IMR-90 (cell line): Measurements from ENCODE around the gene DUXB. TPM values are rescaled to one million over a fixed set of nuclear protein-coding genes. Genes with fewer than 3 reads are reported as not detected.

ENCODE experiments used
- ATAC-seq: fragments of 200-7000 bp; cut with Tn5 transposase; 2 replicates; pipeline ENCODE4 v1.9.1; 2020; ENCODE audit warnings: low read depth, mild to moderate bottlenecking, moderate library complexity
- BruUV-seq: library from RNA; stranded (reverse); fragments of 400-500 nt; replicated peaks from 2 replicates; lab custom pipeline; 2021; lab: Mats Ljungman, UMichigan
- CTCF ChIA-PET: fragments of 300-600 bp; formaldehyde crosslinking; extraction: SDS; loops from one replicate; lab custom pipeline; 2021; ENCODE audit warnings: antibody characterized with exemption; lab: Yijun Ruan, JAX
- POLR2A ChIA-PET: fragments of 300-600 bp; sonication (Branson Sonifier 250); formaldehyde crosslinking; loops from one replicate; lab custom pipeline; 2022; ENCODE audit warnings: antibody characterized with exemption; ENCODE audit not compliant: unreplicated experiment; lab: Charles Lee
- DNase-seq: peaks from one replicate; pipeline ENCODE4 v3.0.0; 2013
- H2AFZ ChIP-seq: replicated peaks from 2 replicates; pipeline ENCODE3; 2013; ENCODE audit warnings: low read length, mild to moderate bottlenecking; ENCODE audit not compliant: poor library complexity
- H2AK5ac ChIP-seq: 2 replicates; pipeline ENCODE4 v1.6.1; 2013; ENCODE audit warnings: low read depth, low read length, inconsistent platforms
- H2AK9ac ChIP-seq: replicated peaks from 2 replicates; pipeline ENCODE3; 2013; ENCODE audit warnings: mild to moderate bottlenecking, low read depth, low read length, moderate library complexity; ENCODE audit not compliant: poor library complexity
- H2BK120ac ChIP-seq: 2 replicates; pipeline ENCODE4 v1.6.1; 2013; ENCODE audit warnings: low read depth, low read length, inconsistent platforms
- H2BK15ac ChIP-seq: 3 replicates; pipeline ENCODE4 v1.6.1; 2013; ENCODE audit warnings: low read depth, low read length, inconsistent platforms
- H2BK20ac ChIP-seq: 2 replicates; pipeline ENCODE4 v1.6.1; 2013; ENCODE audit warnings: low read depth, mild to moderate bottlenecking, inconsistent platforms, low read length, moderate library complexity
- H2BK5ac ChIP-seq: 2 replicates; pipeline ENCODE4 v1.6.1; 2013; ENCODE audit warnings: mild to moderate bottlenecking, low read depth, low read length, inconsistent platforms; ENCODE audit not compliant: poor library complexity, severe bottlenecking
- H3K14ac ChIP-seq: replicated peaks from 2 replicates; pipeline ENCODE4 v1.6.1; 2013; ENCODE audit warnings: low read depth, low read length, inconsistent platforms
- H3K18ac ChIP-seq: 2 replicates; pipeline ENCODE4 v1.6.1; 2013; ENCODE audit warnings: low read depth, low read length, control low read depth
- H3K23ac ChIP-seq: 2 replicates; pipeline ENCODE4 v1.6.1; 2013; ENCODE audit warnings: low read depth, low read length, inconsistent platforms
- H3K27ac ChIP-seq: 2 replicates; pipeline ENCODE4 v1.5.1; 2013; ENCODE audit warnings: mild to moderate bottlenecking, control low read depth, low read length; ENCODE audit not compliant: insufficient read depth
- H3K27me3 ChIP-seq: 2 replicates; pipeline ENCODE4 v1.6.1; 2013; ENCODE audit warnings: low read length; ENCODE audit not compliant: control insufficient read depth, insufficient read depth
- H3K36me3 ChIP-seq: 2 replicates; pipeline ENCODE4 v1.6.1; 2013; ENCODE audit warnings: low read length, mixed read lengths; ENCODE audit not compliant: control insufficient read depth, insufficient read depth
- H3K4ac ChIP-seq: 2 replicates; pipeline ENCODE4 v1.6.1; 2013; ENCODE audit warnings: low read depth, low read length, inconsistent platforms
- H3K4me1 ChIP-seq: 2 replicates; pipeline ENCODE4 v1.6.1; 2013; ENCODE audit warnings: low read length, mixed read lengths; ENCODE audit not compliant: control insufficient read depth, insufficient read depth
- H3K4me2 ChIP-seq: 2 replicates; pipeline ENCODE4 v1.6.1; 2013; ENCODE audit warnings: low read depth, mild to moderate bottlenecking, control low read depth, low read length, moderate library complexity
- H3K4me3 ChIP-seq: 2 replicates; pipeline ENCODE4 v1.5.1; 2013; ENCODE audit warnings: low read depth, mild to moderate bottlenecking, control low read depth, low read length, moderate library complexity; ENCODE audit not compliant: insufficient read depth
- H3K56ac ChIP-seq: 2 replicates; pipeline ENCODE4 v1.6.1; 2013; ENCODE audit warnings: low read length, inconsistent platforms; ENCODE audit not compliant: insufficient read depth; ENCODE audit errors: extremely low read depth
- H3K79me1 ChIP-seq, 2 experiments: 2 replicates each; pipeline ENCODE4 v1.6.1; 2013; ENCODE audit warnings: low read length in 2 of 2, inconsistent platforms in 1 of 2, low read depth in 1 of 2
- H3K9ac ChIP-seq: 2 replicates; pipeline ENCODE4 v1.6.1; 2013; ENCODE audit warnings: low read depth, low read length, control low read depth
- H3K9me1 ChIP-seq: 2 replicates; pipeline ENCODE4 v1.6.1; 2013; ENCODE audit warnings: low read length, inconsistent platforms; ENCODE audit not compliant: insufficient read depth
- H3K9me3 ChIP-seq: 2 replicates; pipeline ENCODE4 v1.6.1; 2013; ENCODE audit warnings: low read length; ENCODE audit not compliant: control insufficient read depth, insufficient read depth
- H4K20me1 ChIP-seq: 2 replicates; pipeline ENCODE4 v1.6.1; 2013; ENCODE audit warnings: low read length, inconsistent platforms; ENCODE audit not compliant: insufficient read depth
- H4K5ac ChIP-seq: 2 replicates; pipeline ENCODE4 v1.6.1; 2013; ENCODE audit warnings: mild to moderate bottlenecking, low read depth, low read length, control low read depth
- H4K8ac ChIP-seq, 2 experiments: 2 replicates each; pipeline ENCODE4 v1.6.1; 2013; ENCODE audit warnings: low read depth in 2 of 2, low read length in 2 of 2, control low read depth in 1 of 2, inconsistent platforms in 1 of 2
- H4K91ac ChIP-seq: 2 replicates; pipeline ENCODE4 v1.6.1; 2013; ENCODE audit warnings: low read depth, low read length, inconsistent platforms; ENCODE audit not compliant: insufficient read depth
- BHLHE40 ChIP-seq: fragments of 150-350 bp; IDR thresholded peaks from 2 replicates; pipeline ENCODE4 v1.6.1; 2016; ENCODE audit warnings: mild to moderate bottlenecking, low read depth, low read length
- CEBPB ChIP-seq: IDR thresholded peaks from 2 replicates; pipeline ENCODE4 v1.6.1; 2012; ENCODE audit warnings: low read depth, low read length, improper control_type of control experiment
- CHD1 ChIP-seq: IDR thresholded peaks from 2 replicates; pipeline ENCODE4 v1.6.1; 2012; ENCODE audit warnings: low read depth, low read length, improper control_type of control experiment
- FOS ChIP-seq: fragments of 150-350 bp; IDR thresholded peaks from 2 replicates; pipeline ENCODE4 v1.6.1; 2016; ENCODE audit warnings: low read depth, low read length
- MAFK ChIP-seq: IDR thresholded peaks from 2 replicates; pipeline ENCODE4 v1.6.1; 2012; ENCODE audit warnings: low read depth, low read length, improper control_type of control experiment
- MAZ ChIP-seq: IDR thresholded peaks from 2 replicates; pipeline ENCODE4 v1.6.1; 2012; ENCODE audit warnings: low read depth, mild to moderate bottlenecking, low read length, improper control_type of control experiment, moderate library complexity, borderline replicate concordance
- MXI1 ChIP-seq: IDR thresholded peaks from 2 replicates; pipeline ENCODE4 v1.6.1; 2012; ENCODE audit warnings: low read depth, mild to moderate bottlenecking, low read length, moderate library complexity, borderline replicate concordance
- NFE2L2 ChIP-seq: fragments of 150-350 bp; IDR thresholded peaks from 2 replicates; pipeline ENCODE4 v1.6.1; 2016; ENCODE audit warnings: low read depth, mild to moderate bottlenecking, low read length
- POLR2A ChIP-seq: IDR thresholded peaks from 2 replicates; pipeline ENCODE4 v1.6.1; 2012; ENCODE audit warnings: mild to moderate bottlenecking, low read depth, low read length
- RAD21 ChIP-seq: IDR thresholded peaks from 2 replicates; pipeline ENCODE4 v1.6.1; 2012; ENCODE audit warnings: low read length, improper control_type of control experiment
- RCOR1 ChIP-seq: IDR thresholded peaks from 2 replicates; pipeline ENCODE4 v1.6.1; 2012; ENCODE audit warnings: mild to moderate bottlenecking, low read length, improper control_type of control experiment; ENCODE audit not compliant: insufficient replicate concordance
- RFX5 ChIP-seq: IDR thresholded peaks from 2 replicates; pipeline ENCODE4 v1.8.0; 2012; ENCODE audit warnings: low read depth, mild to moderate bottlenecking, low read length, moderate library complexity
- SMC3 ChIP-seq: fragments of 150-350 bp; IDR thresholded peaks from 2 replicates; pipeline ENCODE4 v1.6.1; 2016; ENCODE audit warnings: low read depth, mild to moderate bottlenecking, antibody characterized with exemption, low read length, moderate library complexity
- WGBS, 2 experiments: methylation state at CpG; one replicate each; pipeline versions ENCODE4 v1.1.5 to v1.1.7; 2013; ENCODE audit warnings: missing lambda C conversion rate in 2 of 2; ENCODE audit not compliant: insufficient read length in 1 of 2; ENCODE audit errors: extremely low coverage in 2 of 2; 5-methylcytosine and 5-hydroxymethylcytosine counted together
- dilution Hi-C: fragments of 300-500 bp; cut with HindIII; formaldehyde crosslinking; loops from one replicate; pipeline ENCODE4 v1.14.3; 2018; ENCODE audit warnings: low sequenced_read_pairs; ENCODE audit not compliant: unreplicated experiment
- in situ Hi-C: fragments of 300-500 bp; cut with MboI; formaldehyde crosslinking; loops from 3 replicates; pipeline ENCODE4 v1.14.3; 2019; ENCODE audit warnings: low sequenced_read_pairs, inconsistent platforms, mixed read lengths
- intact Hi-C: fragments of 100-400 bp; cut with micrococcal nuclease; formaldehyde crosslinking; loops from 2 replicates; pipeline ENCODE4 v1.10.0; 2022
- polyA plus RNA-seq, 3 experiments: library from polyadenylated mRNA; depleted of rRNA; stranded (reverse); fragments of >200 nt; gene quantifications; 2 replicates each; pipeline ENCODE4 v1.2.3, GENCODE V29; 2012; ENCODE audit warnings: low replicate concordance in 1 of 3
- total RNA-seq: library from RNA; depleted of rRNA; stranded (reverse); fragments of >200 nt; gene quantifications from 2 replicates; pipeline ENCODE4 v1.2.3, GENCODE V29; 2012
- TF ChIP-seq, protein P1 (sequence below): fragments of 150-350 bp; IDR thresholded peaks from 2 replicates; pipeline ENCODE4 v1.6.1; 2016; ENCODE audit warnings: low read depth, mild to moderate bottlenecking, low read length, moderate library complexity, borderline replicate concordance
- TF ChIP-seq, protein P2 (sequence below): fragments of 150-350 bp; IDR thresholded peaks from 2 replicates; pipeline ENCODE4 v1.6.1; 2017; ENCODE audit warnings: mild to moderate bottlenecking, antibody characterized with exemption, low read length, low read depth
- TF ChIP-seq, protein P3 (sequence below): conservative IDR thresholded peaks from 2 replicates; pipeline ENCODE4 v1.5.1; 2012; ENCODE audit warnings: mild to moderate bottlenecking, low read depth, low read length, improper control_type of control experiment

Gene DUXB
- total and polyA plus RNA-seq, 2 of the 4 experiments (the other 2 are of a cell fraction) = not detected

DNA sequence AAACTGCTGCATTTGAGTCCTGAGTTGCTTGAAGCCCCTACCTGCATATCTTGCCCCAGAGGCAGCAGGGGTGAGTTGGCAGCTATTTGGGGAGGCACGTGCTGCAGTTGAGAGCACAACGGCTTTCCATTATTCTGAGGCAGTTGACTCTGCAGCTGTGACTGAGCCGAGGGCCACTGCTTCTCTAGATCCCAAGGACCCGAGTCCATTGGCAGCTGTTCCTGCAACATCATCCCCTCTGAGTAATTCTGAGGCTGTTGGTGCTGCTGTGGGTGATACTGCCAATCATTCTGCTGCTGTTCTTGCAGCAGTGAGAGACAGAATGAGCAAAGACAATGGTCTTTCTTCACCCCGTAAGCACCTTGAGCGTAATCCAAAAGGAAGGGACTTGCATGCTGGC, 40.9 kb downstream of the DUXB start:
- Histone ChIP-seq H3K23ac (no peak overlapping the region), H3K4me2 (no peak overlapping the region), H3K79me1 (peaks cover 5 to 22% of the 10 kb centered on the region in 2 experiments), H3K27me3 (no peaks in the 10 kb centered on the region), H3K36me3 (peaks cover 28% of the 10 kb centered on the region), H3K14ac (no peak overlapping the region), H2BK5ac (no peak overlapping the region), H2BK20ac (no peak overlapping the region), H3K56ac (no peak overlapping the region), H2AK5ac (no peak overlapping the region), H2AFZ (no peak overlapping the region), H3K4me3 (no peak overlapping the region), H2BK120ac (no peak overlapping the region), H3K4me1 (no peaks in the 10 kb centered on the region), H4K20me1 (peaks cover 6% of the 10 kb centered on the region; the same call in 1 of the 2 replicates), H3K27ac (no peak overlapping the region), H3K18ac (no peak overlapping the region), H3K9me3 (no peaks in the 10 kb centered on the region), H2BK15ac (no peak overlapping the region), H4K5ac (no peak overlapping the region), H3K9ac (no peak overlapping the region), H4K8ac (no peak overlapping the region), H3K9me1 (peaks cover 6% of the 10 kb centered on the region; the same call in 1 of the 2 replicates), H3K4ac (no peak overlapping the region), H4K91ac (no peak overlapping the region), H2AK9ac (no peak overlapping the region)
- ChIA-PET POLR2A (no interaction called here), CTCF (interaction anchor here (0.6 to 1.7 kb wide), 4 partner anchors 9 to 922 kb away, joined by 3 to 5 read pairs (median 4); no protein-coding TSS in a partner anchor)
- no peak for ATAC-seq
- TF ChIP-seq RAD21 = no peak
- no peak for TF ChIP-seq RFX5
- no peak for TF ChIP-seq CHD1
- TF ChIP-seq, protein P1, sequence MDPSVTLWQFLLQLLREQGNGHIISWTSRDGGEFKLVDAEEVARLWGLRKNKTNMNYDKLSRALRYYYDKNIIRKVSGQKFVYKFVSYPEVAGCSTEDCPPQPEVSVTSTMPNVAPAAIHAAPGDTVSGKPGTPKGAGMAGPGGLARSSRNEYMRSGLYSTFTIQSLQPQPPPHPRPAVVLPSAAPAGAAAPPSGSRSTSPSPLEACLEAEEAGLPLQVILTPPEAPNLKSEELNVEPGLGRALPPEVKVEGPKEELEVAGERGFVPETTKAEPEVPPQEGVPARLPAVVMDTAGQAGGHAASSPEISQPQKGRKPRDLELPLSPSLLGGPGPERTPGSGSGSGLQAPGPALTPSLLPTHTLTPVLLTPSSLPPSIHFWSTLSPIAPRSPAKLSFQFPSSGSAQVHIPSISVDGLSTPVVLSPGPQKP = no peak
- TF ChIP-seq, protein P2, sequence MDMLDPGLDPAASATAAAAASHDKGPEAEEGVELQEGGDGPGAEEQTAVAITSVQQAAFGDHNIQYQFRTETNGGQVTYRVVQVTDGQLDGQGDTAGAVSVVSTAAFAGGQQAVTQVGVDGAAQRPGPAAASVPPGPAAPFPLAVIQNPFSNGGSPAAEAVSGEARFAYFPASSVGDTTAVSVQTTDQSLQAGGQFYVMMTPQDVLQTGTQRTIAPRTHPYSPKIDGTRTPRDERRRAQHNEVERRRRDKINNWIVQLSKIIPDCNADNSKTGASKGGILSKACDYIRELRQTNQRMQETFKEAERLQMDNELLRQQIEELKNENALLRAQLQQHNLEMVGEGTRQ = no peak
- TF ChIP-seq RCOR1 = no peak
- no peak for TF ChIP-seq SMC3
- no peak for TF ChIP-seq FOS
- TF ChIP-seq MAZ = no peak
- TF ChIP-seq MAFK = no peak
- no peak for TF ChIP-seq MXI1
- TF ChIP-seq POLR2A = no peak
- TF ChIP-seq BHLHE40 = no peak
- TF ChIP-seq CEBPB = no peak
- TF ChIP-seq, protein P3, sequence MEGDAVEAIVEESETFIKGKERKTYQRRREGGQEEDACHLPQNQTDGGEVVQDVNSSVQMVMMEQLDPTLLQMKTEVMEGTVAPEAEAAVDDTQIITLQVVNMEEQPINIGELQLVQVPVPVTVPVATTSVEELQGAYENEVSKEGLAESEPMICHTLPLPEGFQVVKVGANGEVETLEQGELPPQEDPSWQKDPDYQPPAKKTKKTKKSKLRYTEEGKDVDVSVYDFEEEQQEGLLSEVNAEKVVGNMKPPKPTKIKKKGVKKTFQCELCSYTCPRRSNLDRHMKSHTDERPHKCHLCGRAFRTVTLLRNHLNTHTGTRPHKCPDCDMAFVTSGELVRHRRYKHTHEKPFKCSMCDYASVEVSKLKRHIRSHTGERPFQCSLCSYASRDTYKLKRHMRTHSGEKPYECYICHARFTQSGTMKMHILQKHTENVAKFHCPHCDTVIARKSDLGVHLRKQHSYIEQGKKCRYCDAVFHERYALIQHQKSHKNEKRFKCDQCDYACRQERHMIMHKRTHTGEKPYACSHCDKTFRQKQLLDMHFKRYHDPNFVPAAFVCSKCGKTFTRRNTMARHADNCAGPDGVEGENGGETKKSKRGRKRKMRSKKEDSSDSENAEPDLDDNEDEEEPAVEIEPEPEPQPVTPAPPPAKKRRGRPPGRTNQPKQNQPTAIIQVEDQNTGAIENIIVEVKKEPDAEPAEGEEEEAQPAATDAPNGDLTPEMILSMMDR = no peak
- TF ChIP-seq NFE2L2 = no peak
- intact Hi-C loops (no loop called here), dilution Hi-C loops (no loop called here), in situ Hi-C loops (no loop called here)
- 100% methylated on average over 1 of the region's 6 CpGs; no CpG with 5 or more reads in 1 of the 2 experiments for WGBS, 2 experiments
- no peak for DNase-seq
- BruUV-seq = no TSS peak
